HCT116 (cell line): ENCODE results near the gene LIPA.

Experiments used
- EGR1 ChIP-seq: IDR thresholded peaks from 2 replicates; pipeline ENCODE4 v1.6.1; 2012; ENCODE audit warnings: low read depth
- ELF1 ChIP-seq: IDR thresholded peaks from 2 replicates; pipeline ENCODE4 v1.6.1; 2012; ENCODE audit warnings: low read depth, borderline replicate concordance
- EZH2 ChIP-seq: fragments of 200-600 bp; sonication (generic); IDR thresholded peaks from 2 replicates; pipeline ENCODE4 v1.6.1; 2017; ENCODE audit warnings: antibody characterized with exemption, mixed run types
- JUND ChIP-seq: IDR thresholded peaks from 2 replicates; pipeline ENCODE4 v1.6.1; 2012
- POLR2AphosphoS5 ChIP-seq: IDR thresholded peaks from 2 replicates; pipeline ENCODE4 v1.6.1; 2011; ENCODE audit warnings: mild to moderate bottlenecking, low read depth, low read length, moderate library complexity
- RAD21 ChIP-seq: IDR thresholded peaks from 2 replicates; pipeline ENCODE4 v1.6.1; 2012; ENCODE audit warnings: low read depth, mild to moderate bottlenecking
- SIN3A ChIP-seq: IDR thresholded peaks from 2 replicates; pipeline ENCODE4 v1.6.1; 2012; ENCODE audit warnings: low read depth
- YY1 ChIP-seq: IDR thresholded peaks from 2 replicates; pipeline ENCODE4 v1.6.1; 2011; ENCODE audit warnings: low read length, low read depth, moderate library complexity, mild to moderate bottlenecking; ENCODE audit not compliant: insufficient replicate concordance; ENCODE audit errors: extremely low read depth
- ZFX ChIP-seq: fragments of 450-650 bp; IDR thresholded peaks from 2 replicates; pipeline ENCODE4 v1.6.1; 2017
- TF ChIP-seq, protein P1 (sequence below): IDR thresholded peaks from 2 replicates; pipeline ENCODE4 v1.6.1; 2012; ENCODE audit warnings: low read depth
- TF ChIP-seq, protein P2 (sequence below), 3 experiments: fragments of 200-600 bp in 1 of 3; sonication (generic) in 1 of 3; IDR thresholded peaks in 2 of 3; conservative IDR thresholded peaks in 1 of 3; 2 replicates each; pipeline ENCODE4 v1.5.1; 2012 to 2017; ENCODE audit warnings: low read depth in 2 of 3, low read length in 2 of 3, antibody characterized with exemption in 1 of 3, borderline replicate concordance in 1 of 3, control low read depth in 1 of 3, mild to moderate bottlenecking in 1 of 3, mixed read lengths in 1 of 3, mixed run types in 1 of 3, moderate library complexity in 1 of 3; ENCODE audit not compliant: insufficient read depth in 1 of 3

DNA sequence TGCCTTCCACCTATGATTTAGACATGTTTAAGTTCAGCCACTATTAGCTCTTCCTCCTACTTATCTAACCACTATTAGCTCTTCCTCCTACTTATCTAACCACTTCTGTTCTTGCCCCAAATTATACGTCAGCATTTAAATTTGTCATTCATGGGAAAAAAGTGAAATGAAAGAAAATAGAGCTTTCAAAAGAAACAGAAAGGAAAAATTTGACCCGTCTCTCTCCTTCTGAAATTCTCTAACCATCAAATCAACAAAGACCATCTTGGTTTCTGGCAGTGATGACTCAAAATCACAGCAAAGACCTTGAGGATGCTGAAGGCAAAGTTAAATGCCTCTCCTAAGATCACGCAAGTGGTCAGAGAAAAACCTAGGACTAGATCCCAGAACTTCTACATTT is 2.6 kb downstream of the LIPA start:
- TF ChIP-seq POLR2AphosphoS5 (no peak), SIN3A (no peak), EGR1 (no peak), EZH2 (no peak), JUND (no peak), YY1 (no peak), RAD21 (no peak), ZFX (no peak), ELF1 (no peak)
- TF ChIP-seq, protein P1, sequence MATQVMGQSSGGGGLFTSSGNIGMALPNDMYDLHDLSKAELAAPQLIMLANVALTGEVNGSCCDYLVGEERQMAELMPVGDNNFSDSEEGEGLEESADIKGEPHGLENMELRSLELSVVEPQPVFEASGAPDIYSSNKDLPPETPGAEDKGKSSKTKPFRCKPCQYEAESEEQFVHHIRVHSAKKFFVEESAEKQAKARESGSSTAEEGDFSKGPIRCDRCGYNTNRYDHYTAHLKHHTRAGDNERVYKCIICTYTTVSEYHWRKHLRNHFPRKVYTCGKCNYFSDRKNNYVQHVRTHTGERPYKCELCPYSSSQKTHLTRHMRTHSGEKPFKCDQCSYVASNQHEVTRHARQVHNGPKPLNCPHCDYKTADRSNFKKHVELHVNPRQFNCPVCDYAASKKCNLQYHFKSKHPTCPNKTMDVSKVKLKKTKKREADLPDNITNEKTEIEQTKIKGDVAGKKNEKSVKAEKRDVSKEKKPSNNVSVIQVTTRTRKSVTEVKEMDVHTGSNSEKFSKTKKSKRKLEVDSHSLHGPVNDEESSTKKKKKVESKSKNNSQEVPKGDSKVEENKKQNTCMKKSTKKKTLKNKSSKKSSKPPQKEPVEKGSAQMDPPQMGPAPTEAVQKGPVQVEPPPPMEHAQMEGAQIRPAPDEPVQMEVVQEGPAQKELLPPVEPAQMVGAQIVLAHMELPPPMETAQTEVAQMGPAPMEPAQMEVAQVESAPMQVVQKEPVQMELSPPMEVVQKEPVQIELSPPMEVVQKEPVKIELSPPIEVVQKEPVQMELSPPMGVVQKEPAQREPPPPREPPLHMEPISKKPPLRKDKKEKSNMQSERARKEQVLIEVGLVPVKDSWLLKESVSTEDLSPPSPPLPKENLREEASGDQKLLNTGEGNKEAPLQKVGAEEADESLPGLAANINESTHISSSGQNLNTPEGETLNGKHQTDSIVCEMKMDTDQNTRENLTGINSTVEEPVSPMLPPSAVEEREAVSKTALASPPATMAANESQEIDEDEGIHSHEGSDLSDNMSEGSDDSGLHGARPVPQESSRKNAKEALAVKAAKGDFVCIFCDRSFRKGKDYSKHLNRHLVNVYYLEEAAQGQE, result no peak
- TF ChIP-seq, protein P2, sequence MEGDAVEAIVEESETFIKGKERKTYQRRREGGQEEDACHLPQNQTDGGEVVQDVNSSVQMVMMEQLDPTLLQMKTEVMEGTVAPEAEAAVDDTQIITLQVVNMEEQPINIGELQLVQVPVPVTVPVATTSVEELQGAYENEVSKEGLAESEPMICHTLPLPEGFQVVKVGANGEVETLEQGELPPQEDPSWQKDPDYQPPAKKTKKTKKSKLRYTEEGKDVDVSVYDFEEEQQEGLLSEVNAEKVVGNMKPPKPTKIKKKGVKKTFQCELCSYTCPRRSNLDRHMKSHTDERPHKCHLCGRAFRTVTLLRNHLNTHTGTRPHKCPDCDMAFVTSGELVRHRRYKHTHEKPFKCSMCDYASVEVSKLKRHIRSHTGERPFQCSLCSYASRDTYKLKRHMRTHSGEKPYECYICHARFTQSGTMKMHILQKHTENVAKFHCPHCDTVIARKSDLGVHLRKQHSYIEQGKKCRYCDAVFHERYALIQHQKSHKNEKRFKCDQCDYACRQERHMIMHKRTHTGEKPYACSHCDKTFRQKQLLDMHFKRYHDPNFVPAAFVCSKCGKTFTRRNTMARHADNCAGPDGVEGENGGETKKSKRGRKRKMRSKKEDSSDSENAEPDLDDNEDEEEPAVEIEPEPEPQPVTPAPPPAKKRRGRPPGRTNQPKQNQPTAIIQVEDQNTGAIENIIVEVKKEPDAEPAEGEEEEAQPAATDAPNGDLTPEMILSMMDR (IDR thresholded peaks at IDR 0.05 in 2 of 3, conservative IDR thresholded peaks at IDR 0.05 in 1 of 3; ENCODE audit: borderline replicate concordance in 1 of 3, insufficient read depth in 1 of 3, low read depth in 2 of 3, low read length in 2 of 3), result no peak
